ENCODE results near the gene PDLIM7. TPM values are rescaled to one million over a fixed set of nuclear protein-coding genes. Genes with fewer than 3 reads are reported as not detected.

The PDLIM7 gene
- total RNA-seq, 1 donor from 2014 or later = 38.7 TPM

DNA sequence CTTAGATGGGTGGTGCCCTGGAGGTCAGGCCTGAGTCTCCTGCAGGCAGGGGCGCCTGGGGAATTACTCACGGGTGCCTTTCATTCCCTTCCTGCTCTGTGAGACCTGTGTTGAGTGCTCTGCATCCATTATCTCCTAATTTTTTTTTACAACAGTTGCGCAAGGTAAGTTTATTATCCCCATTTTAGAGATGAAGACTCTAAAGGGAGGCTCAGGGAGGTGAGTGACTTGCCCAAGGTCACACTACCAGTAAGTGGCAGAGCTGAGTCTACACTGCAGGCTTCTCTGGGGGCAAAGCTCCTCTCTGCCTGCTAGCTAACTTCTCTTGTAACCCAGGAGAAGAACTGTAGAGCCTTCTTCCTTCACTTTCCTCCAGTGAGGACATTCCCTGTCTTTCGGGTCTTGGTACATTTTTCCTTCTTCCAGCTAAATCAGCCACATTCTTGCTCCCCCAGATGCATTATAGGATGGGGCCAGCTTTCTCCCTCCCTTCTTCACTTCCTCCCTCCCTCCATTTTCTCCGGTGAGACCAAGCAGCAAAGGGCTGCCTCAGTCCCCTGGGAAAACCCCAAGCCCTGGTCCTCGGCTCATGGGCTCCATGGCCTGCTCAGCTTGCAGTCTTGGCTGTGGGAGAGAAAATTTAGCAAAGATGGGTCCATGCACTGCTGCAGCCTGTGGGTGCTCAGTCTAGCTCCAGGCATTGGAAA lies 49.0 kb downstream of the PDLIM7 start:
- no peaks in the 10 kb centered on the region for H3K9me3 ChIP-seq (ENCODE audit: low read depth)
- Mint-ChIP-seq H3K4me3 (peak overlapping the region; percentile 75), H3K4me1 (peaks cover 59% of the 10 kb centered on the region), H3K27me3 (ENCODE audit: insufficient read depth, low read depth) (peaks cover 25% of the 10 kb centered on the region), H3K27ac (peak overlapping the region; percentile 92), H3K9me3 (no peaks in the 10 kb centered on the region), H3K36me3 (peaks cover 6% of the 10 kb centered on the region)
- H3K9ac ChIP-seq = no peak overlapping the region
- peaks cover 4% of the 10 kb centered on the region for H3K79me2 ChIP-seq (ENCODE audit: low read depth)
- TF ChIP-seq EZH2 (IDR thresholded peaks at IDR 0.05) (no peak), EZH2phosphoT487 (IDR thresholded peaks at IDR 0.05) (no peak)
- TF ChIP-seq, protein P1, sequence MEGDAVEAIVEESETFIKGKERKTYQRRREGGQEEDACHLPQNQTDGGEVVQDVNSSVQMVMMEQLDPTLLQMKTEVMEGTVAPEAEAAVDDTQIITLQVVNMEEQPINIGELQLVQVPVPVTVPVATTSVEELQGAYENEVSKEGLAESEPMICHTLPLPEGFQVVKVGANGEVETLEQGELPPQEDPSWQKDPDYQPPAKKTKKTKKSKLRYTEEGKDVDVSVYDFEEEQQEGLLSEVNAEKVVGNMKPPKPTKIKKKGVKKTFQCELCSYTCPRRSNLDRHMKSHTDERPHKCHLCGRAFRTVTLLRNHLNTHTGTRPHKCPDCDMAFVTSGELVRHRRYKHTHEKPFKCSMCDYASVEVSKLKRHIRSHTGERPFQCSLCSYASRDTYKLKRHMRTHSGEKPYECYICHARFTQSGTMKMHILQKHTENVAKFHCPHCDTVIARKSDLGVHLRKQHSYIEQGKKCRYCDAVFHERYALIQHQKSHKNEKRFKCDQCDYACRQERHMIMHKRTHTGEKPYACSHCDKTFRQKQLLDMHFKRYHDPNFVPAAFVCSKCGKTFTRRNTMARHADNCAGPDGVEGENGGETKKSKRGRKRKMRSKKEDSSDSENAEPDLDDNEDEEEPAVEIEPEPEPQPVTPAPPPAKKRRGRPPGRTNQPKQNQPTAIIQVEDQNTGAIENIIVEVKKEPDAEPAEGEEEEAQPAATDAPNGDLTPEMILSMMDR (IDR thresholded peaks at IDR 0.05) = no peak
- H3K27ac ChIP-seq = no peak overlapping the region
- no peaks in the 10 kb centered on the region for H3K36me3 ChIP-seq
- H2AFZ ChIP-seq (replicated peaks) = no peak overlapping the region
- H3K27me3 ChIP-seq = no peaks in the 10 kb centered on the region
- peaks cover 17% of the 10 kb centered on the region for H3K4me1 ChIP-seq
- peak overlapping the region; percentile 80 for H3K4me2 ChIP-seq
- DNase-seq (ENCODE audit: low spot score) = no peak
- no peak overlapping the region for H3K4me3 ChIP-seq
- H4K20me1 ChIP-seq (ENCODE audit: low read depth) = peaks cover 31% of the 10 kb centered on the region
- H3F3A ChIP-seq (ENCODE audit: low read depth) = peaks cover 53% of the 10 kb centered on the region

DNA sequence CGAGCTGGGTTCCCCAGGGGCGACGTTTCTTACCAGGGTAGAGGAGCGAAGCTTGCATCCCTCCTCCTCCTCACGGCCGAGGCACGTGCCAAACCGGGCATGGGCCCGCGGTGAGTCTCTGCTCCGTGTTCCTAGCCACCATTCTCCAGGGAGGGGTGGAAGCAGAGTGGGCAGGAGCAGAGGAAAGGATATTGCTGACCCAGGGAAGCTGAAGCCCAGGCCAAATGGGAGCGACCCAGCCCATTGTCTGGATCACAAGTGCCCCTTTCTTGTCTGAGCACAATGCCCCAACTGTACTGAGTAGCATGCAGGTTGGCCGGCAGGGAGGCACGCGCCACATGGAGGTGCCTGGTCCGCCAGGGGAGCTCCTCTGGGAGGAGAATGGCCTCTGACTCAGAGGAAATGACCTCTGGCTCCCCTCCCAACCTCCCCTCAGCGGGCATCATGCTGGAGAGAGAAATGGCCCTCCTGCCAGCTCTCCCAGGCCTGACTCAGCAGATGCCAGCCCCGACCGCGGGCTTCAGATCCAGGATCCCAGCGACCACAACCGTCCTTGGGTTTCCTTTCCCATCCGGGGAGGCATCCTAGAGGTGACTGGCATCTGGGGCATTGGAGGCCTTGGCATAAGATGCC lies 49.7 kb downstream of the PDLIM7 start:
- Mint-ChIP-seq H3K4me3 (peak overlapping the region; percentile 75), H3K9me3 (no peaks in the 10 kb centered on the region), H3K27ac (peak overlapping the region; percentile 42), H3K36me3 (peaks cover 6% of the 10 kb centered on the region), H3K4me1 (peaks cover 53% of the 10 kb centered on the region), H3K27me3 (ENCODE audit: insufficient read depth, low read depth) (peaks cover 18% of the 10 kb centered on the region)
- no peaks in the 10 kb centered on the region for H3K9me3 ChIP-seq (ENCODE audit: low read depth)
- TF ChIP-seq EZH2 (IDR thresholded peaks at IDR 0.05) (no peak), EZH2phosphoT487 (IDR thresholded peaks at IDR 0.05) (no peak)
- TF ChIP-seq, protein P1 (IDR thresholded peaks at IDR 0.05) = no peak
- no peak overlapping the region for H2AFZ ChIP-seq (replicated peaks)
- no peak overlapping the region for H3K9ac ChIP-seq
- no peaks in the 10 kb centered on the region for H3K36me3 ChIP-seq
- H3K4me1 ChIP-seq = peaks cover 17% of the 10 kb centered on the region
- no peak overlapping the region for H3K27ac ChIP-seq
- peak overlapping the region; percentile 80 for H3K4me2 ChIP-seq
- H3F3A ChIP-seq (ENCODE audit: low read depth) = peaks cover 49% of the 10 kb centered on the region
- peak overlapping the region; percentile 93 for H3K4me3 ChIP-seq
- H3K27me3 ChIP-seq = no peaks in the 10 kb centered on the region
- peaks cover 25% of the 10 kb centered on the region for H4K20me1 ChIP-seq (ENCODE audit: low read depth)
- peak; percentile 85 for DNase-seq (ENCODE audit: low spot score)
- H3K79me2 ChIP-seq (ENCODE audit: low read depth) = no peaks in the 10 kb centered on the region

DNA sequence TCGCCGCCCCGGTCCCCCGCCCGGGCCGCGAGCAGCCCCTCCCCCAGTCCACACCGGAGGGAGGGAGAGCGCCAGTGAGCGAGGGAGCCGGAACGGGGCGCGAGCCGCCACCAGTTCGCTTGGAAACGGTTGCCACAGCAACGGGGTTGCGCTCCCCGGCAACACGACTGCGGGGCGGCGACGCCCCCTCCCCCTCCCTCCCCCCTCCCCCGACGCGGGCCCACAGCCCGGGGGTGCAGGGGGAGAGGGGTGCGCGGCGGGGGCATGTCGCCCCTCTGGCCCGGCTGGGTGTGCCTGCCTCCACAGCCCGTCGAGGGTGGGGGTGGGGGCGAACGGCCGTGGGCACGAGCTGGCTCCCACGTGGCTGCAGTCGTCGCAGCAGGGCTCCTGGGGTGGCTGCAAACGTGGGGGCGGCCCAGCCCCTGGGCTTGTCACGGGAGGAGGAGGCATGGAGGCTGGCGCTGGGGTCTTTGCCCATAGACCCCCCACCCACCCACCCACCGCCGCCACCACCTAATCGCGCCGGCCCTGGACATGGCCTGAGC lies 50.3 kb downstream of the PDLIM7 start:
- Histone ChIP-seq H3K27me3 (no peaks in the 10 kb centered on the region), H3K4me2 (peak overlapping the region; percentile 80), H3K9me3 (ENCODE audit: low read depth) (no peaks in the 10 kb centered on the region), H3F3A (ENCODE audit: low read depth) (peaks cover 43% of the 10 kb centered on the region), H2AFZ (replicated peaks) (peak overlapping the region; percentile 57), H3K4me3 (peak overlapping the region; percentile 93), H3K9ac (no peak overlapping the region), H3K4me1 (peaks cover 17% of the 10 kb centered on the region), H3K27ac (no peak overlapping the region), H4K20me1 (ENCODE audit: low read depth) (peaks cover 19% of the 10 kb centered on the region), H3K79me2 (ENCODE audit: low read depth) (no peaks in the 10 kb centered on the region), H3K36me3 (no peaks in the 10 kb centered on the region)
- no peak for TF ChIP-seq EZH2 (IDR thresholded peaks at IDR 0.05)
- TF ChIP-seq, protein P1 (IDR thresholded peaks at IDR 0.05) = no peak
- no peak for TF ChIP-seq EZH2phosphoT487 (IDR thresholded peaks at IDR 0.05)
- no peaks in the 10 kb centered on the region for H3K9me3 Mint-ChIP-seq
- DNase-seq (ENCODE audit: low spot score) = peak; percentile 94
- H3K27me3 Mint-ChIP-seq (ENCODE audit: insufficient read depth, low read depth) = peaks cover 14% of the 10 kb centered on the region
- H3K36me3 Mint-ChIP-seq = peaks cover 4% of the 10 kb centered on the region
- peaks cover 48% of the 10 kb centered on the region for H3K4me1 Mint-ChIP-seq
- H3K27ac Mint-ChIP-seq = no peak overlapping the region
- H3K4me3 Mint-ChIP-seq = peak overlapping the region; percentile 71
